HG03354 (cell line): Measurements from ENCODE around the gene CRYBG1.
"Not testable (repeated sequence)": the region's sequence is repeated elsewhere in the genome, so short reads cannot be mapped to it uniquely, and the experiment has no call there.

Experiments
- ATAC-seq: cut with Tn5 transposase; IDR thresholded peaks from one replicate; pipeline ENCODE4 v1.9.1; 2021; ENCODE audit warnings: mild to moderate bottlenecking; ENCODE audit not compliant: unreplicated experiment, poor library complexity, severe bottlenecking

The CRYBG1 gene

DNA sequence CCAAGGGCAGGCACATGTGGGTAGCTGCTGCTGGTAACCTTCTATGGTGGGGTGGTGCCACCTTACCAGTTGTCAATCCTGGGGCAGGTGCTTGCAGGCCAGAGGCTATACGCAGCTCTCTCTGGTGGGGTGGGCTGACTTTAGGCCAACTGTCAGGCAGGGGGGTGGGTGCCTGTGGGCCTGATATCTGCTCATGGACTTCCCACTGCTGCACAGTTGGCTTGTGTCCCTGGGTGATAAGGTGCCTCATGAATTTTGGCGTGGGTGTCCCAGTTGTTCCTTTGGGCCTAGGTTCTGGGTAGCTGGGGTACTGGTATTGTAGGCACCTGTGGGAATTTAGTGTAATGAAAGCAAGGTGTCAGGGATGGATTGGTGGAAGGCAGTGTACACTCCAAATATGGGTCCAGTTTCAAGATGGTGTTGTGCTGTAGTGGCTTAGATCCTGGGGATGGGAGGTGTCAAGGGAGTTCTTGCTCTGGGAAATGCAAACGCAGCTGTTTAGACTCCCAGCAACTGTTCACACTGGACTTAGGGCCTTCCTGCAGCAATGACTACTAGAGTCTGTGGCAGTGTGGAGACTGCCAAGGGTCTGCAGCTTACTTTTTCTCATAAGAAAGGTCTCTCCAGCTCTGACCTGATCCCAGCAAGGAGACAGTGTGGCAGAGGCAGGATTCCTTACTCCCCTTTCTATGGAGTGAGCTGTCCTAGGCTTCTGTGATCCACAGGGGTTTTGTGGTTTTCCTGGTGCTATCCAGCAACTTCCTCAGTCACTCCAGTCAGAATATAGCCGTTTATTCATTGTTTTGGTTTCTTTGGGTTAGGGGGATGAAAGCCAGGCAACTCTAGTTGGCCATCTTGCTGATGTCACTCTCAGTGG is 128.2 kb downstream of the CRYBG1 start:
- ATAC-seq, result no peak

DNA sequence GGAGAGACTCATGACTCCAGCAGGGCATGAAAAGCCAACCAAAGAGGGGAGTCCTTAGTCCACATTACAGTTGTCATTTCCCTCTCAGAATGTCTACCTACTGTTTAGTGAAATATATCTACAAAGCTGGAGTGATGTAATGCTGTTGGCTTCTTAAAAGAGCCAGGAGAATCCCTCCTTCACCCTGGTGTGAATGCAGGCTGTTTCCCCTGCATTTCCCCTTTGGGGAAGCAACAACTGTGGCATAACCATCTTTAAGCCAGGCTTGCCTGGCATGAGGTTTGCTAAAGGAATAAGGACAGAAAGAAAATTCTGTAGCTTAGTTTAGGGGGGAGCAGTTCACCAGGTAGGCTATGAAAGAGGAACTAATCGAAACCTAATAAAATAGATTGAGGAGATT is 129.5 kb downstream of the CRYBG1 start:
- ATAC-seq, result no peak

DNA sequence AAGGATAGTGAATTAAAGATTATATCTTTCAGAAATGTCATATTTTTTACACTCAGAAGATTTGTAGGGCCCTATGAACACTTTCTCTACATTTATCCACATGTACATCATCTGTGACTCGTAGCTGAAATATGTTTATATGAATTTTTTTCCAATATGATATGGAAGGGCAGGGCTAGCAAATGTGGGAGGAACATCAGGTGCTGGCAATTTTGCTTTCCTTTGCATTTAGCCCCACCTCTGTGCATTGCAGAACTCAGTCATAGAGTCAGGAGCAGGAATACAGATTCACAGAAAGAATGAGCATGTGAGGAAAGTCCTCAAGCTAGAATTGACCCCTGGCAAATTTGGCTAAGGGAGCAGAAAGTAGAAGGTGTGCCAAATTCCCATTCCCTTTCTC is 129.9 kb downstream of the CRYBG1 start:
- no peak for ATAC-seq

DNA sequence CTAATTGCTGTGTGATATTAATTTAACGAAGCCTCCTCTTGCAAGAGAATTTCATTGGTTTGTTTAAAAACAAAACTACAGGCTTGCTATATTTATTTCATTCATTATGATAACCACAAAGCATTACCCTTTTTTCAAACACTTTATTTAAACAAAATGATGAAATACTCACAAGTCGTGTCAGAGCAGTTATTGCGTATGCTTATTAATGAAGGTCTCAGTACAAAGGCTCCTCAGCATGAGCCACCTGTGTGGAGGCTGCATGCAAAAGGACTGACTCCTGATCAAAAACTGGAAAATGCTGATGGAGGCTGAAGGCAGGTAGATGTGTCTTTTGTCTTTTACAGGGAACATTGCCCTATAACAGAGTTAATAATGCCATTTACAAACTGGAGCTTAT is 130.5 kb downstream of the CRYBG1 start:
- ATAC-seq, result no peak

DNA sequence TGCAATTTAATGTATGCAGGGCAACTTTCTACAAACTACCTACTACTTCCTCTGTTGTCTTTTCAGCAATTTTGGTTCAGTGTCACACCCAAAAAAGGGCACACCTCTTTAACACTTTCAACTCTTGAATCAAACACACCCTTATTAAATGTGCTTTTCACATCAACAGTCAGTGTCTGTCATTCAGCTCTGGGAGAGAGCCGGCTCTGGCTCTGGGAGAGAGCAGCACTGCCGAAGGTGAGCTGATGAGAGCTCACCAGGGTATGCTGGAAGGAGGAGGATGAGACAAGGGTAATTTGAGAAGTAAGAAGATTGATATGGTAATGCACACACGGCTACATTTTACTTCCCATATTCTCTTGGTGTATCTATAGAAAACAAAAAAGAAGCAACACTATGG is 134.5 kb downstream of the CRYBG1 start:
- no peak for ATAC-seq

DNA sequence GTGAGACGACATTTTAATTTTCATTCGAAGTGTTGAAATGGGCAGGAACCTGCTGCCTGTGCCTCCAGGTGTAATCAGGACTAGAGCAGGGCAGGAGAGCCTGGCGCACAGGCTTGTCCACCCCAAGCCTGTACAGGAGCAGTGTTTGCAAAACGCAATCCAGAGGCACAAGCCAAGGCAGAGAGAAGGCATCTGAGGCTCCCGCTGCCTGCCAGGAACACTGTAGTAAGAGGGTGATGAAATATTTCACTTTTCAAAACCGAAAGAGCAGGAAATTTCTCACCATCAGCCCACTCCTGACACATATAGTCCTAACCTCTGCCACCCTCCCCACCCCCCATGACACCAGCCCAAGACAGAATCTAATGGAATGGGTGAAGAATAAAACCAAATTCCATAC is 136.3 kb downstream of the CRYBG1 start:
- ATAC-seq, result no peak

DNA sequence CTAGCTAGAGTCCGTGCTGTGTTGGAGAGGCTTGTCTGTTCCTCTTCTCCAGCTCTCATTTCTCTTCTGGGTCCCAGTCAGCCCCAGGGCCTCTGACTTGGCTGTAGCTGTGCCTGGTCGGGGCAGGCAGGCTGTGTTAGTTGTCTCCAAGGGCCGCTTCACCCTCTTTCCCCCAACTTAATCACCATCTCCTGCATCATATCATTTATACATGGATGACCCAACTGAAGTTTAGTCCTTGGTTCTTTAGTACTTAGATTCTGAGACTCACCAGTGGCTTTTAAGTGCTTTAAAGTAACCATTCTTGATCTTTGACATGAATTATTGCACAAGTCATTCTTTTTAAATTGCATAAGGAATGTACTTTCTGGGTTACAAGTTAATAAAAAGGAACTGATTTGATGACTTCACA is 141.4 kb downstream of the CRYBG1 start:
- no peak for ATAC-seq

DNA sequence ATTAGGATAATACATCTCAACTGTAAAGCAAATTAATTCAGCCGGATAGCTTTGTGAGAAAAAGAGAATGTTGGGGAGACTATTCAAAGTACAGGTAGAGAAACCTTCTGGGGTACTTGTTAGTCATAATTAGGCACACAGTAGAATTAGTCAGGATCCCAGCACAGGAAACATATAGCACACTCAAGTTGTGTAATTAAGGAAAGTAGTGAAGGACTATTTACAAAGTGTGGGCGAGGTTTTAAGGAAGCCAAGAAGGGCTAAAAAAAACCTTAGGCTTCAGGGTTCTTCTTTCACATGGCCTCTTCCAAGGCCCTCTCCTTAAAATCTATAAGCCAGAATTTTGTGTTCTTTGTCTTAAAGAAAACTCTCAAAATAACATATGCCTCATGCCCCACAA is 142.0 kb downstream of the CRYBG1 start:
- no peak for ATAC-seq

DNA sequence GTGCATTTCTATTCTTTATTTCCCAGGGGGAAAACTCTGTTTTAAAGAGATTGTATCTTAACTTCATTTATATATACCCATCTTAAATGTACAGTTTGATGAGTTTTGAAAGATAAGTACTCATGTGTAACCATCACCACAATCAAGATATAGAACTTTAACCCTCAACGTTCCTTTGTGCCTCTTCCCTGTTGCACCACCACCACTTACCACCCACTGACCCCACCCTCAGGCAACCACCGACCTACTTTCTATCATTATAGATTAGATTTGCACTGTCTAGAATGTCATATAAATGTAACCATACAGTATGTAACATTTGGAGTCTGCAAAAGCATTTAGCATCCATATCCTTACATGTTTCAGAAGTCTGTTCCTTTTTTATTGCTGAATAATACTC is 147.8 kb downstream of the CRYBG1 start:
- no peak for ATAC-seq

DNA sequence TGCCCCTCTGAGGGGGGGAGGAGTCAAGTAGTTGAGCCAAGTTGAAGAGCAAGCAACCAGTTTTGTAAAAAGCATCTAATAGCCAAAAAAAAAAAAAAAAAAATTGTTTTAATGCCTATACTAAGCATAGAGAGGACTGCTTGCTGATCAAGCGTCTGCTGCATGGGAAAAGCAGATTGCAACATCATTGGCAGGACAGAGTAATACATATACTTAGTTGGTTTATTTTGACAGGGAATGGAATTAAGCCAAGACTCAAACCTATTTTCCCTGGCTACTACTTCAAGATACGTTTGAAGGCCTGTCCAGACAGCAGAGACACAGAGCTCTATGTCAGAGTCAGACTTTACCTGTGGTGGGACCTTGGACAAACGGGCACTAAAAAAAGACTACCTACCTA is 148.3 kb downstream of the CRYBG1 start:
- no peak for ATAC-seq

DNA sequence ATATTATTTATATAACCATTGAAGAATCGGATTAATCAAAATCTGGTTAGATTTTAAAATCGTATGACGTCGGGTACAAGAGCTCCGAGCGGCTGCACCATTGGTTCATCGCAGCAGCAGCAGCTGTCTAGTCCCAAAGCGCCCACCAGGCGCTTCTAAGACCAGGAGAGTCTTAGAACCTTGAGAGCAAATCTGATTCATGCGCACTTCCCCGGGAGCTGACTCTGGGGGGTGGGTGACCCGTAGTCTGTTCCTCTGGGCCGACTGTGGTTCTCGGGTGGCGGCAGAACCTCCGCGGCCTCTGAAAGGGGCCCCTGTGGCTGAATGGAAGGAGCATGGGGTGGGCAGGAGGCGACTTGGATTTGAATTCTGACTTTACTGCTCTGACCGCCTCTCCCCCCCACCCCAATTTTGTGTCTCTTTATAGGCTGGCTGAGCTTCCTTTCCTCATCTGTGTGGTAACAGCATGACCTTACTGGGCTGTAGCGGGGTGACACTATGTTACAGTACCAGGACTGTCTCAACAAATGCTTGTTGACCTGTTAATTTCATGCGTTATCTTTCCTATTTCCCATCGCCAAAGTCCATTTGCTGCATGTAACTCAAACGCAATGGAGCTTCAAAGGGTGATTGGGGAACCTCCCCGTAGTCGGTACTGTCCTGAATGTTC is 149.0 kb downstream of the CRYBG1 start:
- no peak for ATAC-seq

DNA sequence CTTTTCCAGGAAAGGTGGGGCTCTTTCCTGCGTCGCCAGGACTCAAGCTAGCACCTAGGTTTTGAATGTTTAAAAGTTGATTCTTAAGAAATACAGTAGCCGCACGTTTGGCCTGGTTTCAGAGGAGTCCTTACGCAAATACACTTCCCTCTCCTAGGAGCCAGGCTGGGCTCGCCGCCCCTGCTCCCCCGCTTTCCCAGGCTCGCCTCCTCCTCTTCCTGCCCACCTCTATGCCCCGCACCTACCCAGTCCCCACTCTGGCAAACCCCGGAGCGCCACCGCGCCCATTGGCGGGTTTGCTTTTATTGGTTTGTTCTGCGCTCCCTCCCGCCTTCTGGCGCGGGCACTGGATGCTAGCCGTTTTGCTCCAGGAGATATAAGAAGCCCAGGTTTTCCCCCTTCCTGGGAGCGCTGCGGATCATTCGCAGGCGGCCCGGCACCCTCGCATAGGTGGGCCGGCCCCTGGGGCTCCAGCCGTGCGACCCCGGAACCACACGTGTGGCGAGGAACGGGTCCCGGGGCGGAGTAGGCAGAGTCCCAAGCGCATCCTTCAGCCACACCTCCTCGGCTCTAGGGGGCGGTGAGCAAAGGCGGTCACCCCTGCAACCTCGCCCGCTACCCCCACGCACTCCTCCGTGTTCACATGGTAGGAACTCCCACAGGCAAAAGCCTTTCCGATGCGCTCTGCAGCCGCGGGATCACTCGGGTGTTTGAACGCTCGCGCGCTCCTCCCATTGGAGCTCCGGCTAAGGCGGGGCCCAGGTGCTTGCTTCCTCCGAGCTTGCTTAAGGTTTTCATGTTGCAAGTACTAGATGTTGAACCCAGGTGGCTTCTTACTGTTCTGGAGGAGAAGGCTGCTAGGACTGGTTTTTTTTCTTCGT is 149.8 kb downstream of the CRYBG1 start:
- peak; percentile 39 for ATAC-seq

DNA sequence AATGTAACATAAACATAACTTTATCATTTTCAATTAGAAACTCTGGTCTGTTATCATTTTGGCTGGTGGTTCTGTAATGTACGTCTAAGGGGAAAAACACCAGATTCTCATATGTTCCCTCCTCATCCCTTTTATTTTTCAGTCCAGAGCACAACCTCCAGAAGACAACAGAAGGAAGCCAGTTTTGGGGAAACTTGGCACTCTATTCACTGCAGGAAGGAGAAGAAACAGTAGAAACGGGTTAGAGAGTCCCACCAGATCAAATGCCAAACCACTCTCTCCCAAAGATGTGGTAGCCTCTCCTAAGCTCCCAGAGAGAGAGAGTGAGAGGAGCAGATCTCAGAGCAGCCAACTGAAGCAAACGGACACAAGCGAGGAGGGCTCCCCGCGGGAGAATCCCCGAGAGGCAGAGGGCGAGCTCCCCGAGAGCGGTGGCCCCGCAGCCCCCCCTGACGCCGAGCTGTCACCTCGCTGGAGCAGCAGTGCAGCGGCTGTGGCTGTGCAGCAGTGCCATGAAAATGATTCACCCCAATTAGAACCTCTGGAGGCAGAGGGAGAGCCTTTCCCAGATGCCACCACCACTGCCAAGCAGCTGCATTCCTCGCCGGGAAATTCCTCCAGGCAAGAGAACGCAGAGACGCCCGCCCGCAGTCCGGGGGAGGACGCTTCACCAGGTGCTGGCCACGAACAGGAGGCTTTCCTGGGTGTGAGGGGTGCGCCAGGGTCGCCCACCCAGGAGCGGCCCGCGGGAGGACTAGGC is 151.0 kb downstream of the CRYBG1 start:
- peak; percentile 19 for ATAC-seq

DNA sequence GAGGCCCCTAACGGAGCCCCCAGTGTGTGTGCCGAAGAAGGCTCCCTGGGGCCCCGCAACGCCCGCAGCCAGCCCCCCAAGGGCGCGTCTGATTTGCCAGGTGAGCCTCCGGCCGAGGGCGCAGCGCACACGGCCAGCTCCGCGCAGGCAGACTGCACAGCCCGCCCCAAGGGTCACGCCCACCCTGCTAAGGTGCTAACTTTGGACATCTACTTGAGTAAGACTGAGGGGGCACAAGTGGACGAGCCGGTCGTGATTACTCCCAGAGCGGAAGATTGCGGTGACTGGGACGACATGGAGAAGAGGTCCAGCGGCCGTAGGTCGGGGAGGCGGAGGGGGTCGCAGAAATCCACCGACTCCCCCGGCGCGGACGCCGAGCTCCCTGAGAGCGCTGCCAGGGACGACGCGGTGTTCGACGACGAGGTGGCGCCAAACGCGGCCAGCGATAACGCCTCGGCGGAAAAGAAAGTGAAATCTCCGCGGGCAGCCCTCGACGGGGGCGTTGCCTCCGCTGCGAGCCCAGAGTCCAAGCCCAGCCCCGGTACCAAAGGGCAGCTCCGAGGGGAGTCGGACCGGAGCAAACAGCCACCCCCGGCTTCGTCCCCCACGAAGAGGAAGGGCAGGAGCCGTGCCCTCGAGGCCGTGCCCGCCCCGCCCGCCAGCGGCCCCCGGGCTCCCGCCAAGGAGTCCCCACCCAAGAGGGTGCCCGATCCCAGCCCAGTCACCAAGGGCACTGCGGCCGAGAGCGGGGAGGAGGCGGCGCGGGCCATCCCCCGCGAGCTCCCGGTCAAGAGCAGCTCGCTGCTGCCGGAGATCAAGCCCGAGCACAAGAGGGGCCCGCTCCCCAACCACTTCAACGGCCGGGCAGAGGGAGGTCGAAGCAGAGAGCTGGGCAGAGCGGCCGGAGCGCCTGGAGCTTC is 151.8 kb downstream of the CRYBG1 start:
- ATAC-seq, result peak; percentile 67

DNA sequence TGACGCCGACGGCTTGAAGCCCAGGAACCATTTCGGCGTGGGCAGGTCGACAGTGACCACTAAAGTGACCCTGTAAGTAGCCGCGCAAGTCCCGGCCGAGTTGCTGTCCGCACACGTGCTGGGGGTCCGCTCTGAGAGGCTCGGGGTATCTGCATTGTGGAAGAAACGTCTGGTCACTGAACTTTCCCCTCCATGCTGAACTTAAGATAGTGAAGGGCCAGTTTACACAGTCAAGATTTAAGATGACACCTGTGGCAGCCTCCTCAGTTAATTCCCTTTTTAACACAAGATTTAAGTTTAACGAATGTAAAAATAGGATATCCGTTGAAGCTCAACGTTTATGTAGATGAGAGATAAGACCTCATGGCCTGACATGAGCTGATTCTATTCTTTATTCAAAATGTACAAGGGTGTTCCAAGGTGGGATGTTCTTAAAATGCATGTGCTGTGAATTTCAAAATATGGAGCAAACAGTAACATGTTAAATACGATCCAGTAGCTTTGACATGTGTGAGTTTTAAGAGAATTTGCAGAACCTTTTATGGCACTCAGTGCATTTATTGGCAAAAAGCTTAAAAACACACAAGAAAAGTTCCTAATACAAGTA is 152.6 kb downstream of the CRYBG1 start:
- ATAC-seq, result no peak

DNA sequence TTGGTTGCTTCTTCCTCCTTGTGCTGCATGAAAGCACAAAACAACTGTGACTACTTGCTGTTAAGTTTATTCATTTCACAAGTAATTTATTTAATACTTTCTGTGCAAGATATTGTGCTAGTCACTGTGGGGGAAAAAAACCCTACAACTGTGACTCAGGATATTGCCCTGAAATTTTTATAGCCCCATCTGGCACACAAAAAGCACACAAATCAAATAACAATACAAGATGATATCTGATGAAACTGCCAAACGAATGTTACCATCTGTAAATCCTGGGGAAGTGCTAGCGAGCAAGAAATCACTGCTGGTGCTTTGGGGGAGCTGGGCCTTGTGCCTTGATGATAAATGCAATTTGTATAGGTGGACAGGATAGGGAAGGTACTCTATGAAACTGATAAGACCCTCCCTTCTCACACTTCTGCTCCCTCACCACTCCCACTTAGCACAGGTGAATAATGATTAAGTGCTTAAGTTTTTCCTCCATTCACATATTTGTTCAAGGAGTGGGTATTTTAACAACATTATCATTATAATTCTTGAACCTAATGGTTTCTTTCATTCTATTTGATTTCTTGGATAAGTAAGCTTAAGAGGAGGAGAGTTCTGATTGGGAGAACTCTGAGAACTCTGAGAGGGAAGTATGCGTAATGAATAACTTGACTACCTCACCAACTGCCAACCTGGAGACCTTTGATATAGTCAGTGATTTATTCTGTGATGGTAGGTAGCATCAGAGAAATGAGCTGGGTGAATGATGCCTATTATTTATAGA is 153.5 kb downstream of the CRYBG1 start:
- ATAC-seq, result no peak

DNA sequence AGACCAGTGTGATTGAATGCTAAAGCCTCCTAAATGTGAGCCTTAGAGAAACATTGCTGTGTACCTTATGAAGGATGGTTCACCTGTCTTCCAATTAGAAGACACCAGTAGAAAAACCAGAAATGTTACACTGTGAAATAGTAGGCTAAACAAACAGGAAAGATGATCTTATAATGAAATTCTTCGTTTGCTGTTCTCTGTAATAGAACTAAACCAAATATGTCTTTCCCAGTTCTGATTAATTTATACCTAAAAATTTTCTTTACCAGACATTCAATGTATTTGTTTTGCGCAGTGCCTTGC is 154.0 kb downstream of the CRYBG1 start:
- no peak for ATAC-seq

DNA sequence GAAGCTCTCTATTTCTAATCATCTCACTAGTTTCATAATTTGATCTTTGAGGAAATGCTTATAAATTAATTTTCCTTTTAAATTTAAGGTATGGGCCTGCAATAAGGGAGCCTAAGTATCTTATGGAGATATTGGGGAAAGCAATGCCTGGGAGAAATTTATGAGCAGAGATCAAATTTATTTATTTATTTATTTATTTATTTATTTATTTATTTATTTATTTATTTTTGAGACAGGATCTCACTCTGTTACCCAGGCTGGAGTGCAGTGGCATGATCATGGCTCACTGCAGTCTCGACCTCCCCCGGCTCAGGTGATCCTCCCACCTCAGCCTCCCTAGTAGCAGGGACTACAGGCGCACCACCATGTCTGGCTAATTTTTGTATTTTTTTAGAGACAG is 155.1 kb downstream of the CRYBG1 start:
- ATAC-seq, result not testable (repeated sequence)
